ENCODE results near the gene AVPR2.

The AVPR2 gene

DNA sequence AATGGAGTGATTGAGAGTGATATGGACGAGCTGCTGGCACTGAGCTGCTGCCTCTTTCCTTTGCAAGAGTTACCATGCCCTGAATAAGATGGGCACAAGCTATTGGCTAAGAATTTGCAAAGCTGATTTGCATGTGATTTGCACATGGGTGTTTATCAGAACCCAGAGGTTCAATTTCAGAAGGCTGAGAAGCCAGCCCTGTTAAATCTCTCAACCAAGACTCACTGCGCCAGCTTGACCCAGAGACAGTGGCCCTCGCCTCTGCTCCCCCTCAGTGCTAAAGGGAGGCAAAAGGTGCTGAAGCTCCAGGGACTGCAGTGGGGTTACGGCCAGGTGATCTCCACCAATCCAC lies 20.9 kb downstream of the AVPR2 start:
- H3K27ac ChIP-seq: no peak overlapping the region
- no peak for TF ChIP-seq ZFX (IDR thresholded peaks at IDR 0.05)
- TF ChIP-seq, protein P1, sequence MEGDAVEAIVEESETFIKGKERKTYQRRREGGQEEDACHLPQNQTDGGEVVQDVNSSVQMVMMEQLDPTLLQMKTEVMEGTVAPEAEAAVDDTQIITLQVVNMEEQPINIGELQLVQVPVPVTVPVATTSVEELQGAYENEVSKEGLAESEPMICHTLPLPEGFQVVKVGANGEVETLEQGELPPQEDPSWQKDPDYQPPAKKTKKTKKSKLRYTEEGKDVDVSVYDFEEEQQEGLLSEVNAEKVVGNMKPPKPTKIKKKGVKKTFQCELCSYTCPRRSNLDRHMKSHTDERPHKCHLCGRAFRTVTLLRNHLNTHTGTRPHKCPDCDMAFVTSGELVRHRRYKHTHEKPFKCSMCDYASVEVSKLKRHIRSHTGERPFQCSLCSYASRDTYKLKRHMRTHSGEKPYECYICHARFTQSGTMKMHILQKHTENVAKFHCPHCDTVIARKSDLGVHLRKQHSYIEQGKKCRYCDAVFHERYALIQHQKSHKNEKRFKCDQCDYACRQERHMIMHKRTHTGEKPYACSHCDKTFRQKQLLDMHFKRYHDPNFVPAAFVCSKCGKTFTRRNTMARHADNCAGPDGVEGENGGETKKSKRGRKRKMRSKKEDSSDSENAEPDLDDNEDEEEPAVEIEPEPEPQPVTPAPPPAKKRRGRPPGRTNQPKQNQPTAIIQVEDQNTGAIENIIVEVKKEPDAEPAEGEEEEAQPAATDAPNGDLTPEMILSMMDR (conservative IDR thresholded peaks at IDR 0.05): no peak

DNA sequence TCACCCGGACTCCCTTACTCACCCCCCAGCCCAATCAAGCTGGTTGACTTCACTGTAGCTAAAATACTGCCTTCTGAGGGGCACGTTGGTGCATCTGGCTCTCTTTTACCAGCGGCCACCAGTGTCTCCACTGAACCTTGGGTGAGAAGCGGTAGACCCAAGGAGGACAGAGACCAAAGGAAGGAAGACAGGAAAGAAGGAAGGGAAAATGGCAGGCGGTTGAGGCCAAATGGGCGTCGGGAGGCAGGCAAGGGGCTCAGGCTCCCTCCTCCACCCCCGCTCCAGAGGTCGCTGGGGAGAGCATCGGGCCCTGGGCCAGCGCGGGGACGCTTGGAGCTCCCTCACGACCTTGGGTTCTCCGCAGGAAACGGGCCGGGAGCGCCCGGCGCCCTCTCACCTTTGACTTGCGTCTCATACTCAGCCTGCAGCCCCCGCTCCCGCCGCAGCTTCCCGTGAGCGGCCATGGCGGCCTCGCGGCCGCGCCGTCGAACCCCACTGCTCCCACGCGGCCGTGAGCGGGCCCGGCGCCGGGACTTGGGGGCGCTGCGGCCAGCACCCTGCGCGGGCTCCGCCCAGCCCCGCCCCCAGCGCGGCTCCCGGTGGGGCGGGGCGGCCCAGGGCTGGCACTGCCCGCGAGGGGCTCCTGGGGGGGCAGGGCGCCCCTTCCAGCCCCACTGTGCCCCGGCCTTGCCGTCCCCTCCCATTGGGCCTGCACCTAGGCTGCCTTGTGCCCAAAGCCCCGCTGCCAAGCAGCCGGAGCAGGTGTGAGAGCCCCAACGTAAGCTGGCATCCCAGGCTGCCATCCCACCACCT lies 21.5 kb downstream of the AVPR2 start, which contains the start of gene ARHGAP4:
ARHGAP4 (minus strand) TSS at position 526 of the 813 bp plus-strand sequence; CDS start at position 464, 62 bp downstream.
- no peak for TF ChIP-seq ZFX (IDR thresholded peaks at IDR 0.05)
- TF ChIP-seq, protein P1 (conservative IDR thresholded peaks at IDR 0.05): no peak
- H3K27ac ChIP-seq: peak within 1 kb of the TSS; percentile 92

DNA sequence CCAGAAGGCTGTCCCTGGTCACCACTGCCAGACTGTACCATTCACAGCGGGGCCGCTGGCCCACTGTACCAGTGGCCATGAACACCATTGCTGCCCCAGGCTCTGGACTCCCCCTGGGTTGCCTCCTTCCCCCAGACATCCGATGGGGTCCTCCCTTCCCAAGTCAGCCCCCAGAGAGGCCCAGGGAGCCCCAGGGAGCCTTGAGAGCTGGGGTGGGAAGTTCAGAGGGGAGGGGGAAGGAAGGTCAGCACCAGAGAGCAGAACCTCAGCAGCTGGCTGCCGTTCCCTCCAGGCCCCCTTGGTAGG lies 22.0 kb downstream of the AVPR2 start:
- peak overlapping the region; percentile 92 for H3K27ac ChIP-seq
- no peak for TF ChIP-seq ZFX (IDR thresholded peaks at IDR 0.05)
- TF ChIP-seq, protein P1 (conservative IDR thresholded peaks at IDR 0.05): no peak

DNA sequence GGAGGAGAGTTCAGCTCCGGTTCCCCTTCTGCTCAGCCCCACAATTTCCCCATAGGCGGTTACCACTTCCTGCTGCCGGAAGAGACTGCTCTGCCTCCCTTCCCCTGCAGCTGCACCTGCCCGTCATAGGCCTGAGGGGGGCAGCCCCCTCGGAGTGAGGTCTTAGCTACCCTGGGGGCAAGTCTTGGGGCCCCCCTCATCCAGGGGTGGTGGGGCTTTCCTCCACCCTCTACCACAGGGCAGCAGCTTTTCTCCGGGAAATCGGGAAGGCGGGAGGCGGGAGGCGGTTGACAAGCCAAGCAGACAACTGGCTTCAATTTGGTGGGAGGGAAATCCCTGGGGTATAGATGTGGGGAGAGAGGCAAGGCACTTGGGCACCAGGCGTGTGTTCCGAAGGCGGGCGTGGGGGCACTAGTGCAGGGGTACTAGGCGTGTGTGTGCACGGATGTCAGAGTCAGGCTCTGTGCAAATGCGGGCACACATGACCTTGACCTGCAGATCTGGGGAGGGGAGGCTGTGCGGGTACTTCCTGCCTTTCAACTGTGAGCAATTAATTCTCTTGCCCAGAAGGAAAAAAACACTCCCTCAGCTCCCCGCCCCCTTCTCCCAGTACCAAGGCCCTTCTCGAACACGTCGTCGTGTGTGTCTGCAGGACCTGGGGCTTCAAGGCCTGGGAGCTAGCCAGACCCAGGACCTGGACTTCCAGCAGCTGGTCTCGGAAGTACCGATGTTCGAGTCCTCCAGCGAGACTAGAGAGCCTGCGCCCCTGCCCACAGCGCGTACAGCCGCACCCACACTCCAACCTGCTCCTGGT lies 22.6 kb downstream of the AVPR2 start:
- H3K27ac ChIP-seq: peak overlapping the region; percentile 92
- TF ChIP-seq, protein P1 (conservative IDR thresholded peaks at IDR 0.05): no peak
- TF ChIP-seq ZFX (IDR thresholded peaks at IDR 0.05): no peak

DNA sequence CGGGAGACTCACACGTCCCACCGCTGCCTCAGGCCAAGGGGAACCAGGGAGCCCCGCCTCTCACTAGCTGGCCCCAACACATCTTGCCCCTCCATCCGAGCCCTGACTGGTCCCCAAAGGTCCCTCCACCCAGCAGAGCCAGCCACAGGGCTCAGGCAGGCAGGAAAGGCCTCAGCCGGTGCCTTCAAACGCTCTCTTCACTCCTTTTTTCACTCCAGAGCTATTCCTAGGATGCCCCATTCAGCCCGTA lies 23.1 kb downstream of the AVPR2 start:
- peak overlapping the region; percentile 92 for H3K27ac ChIP-seq
- no peak for TF ChIP-seq ZFX (IDR thresholded peaks at IDR 0.05)
- TF ChIP-seq, protein P1 (conservative IDR thresholded peaks at IDR 0.05): no peak

DNA sequence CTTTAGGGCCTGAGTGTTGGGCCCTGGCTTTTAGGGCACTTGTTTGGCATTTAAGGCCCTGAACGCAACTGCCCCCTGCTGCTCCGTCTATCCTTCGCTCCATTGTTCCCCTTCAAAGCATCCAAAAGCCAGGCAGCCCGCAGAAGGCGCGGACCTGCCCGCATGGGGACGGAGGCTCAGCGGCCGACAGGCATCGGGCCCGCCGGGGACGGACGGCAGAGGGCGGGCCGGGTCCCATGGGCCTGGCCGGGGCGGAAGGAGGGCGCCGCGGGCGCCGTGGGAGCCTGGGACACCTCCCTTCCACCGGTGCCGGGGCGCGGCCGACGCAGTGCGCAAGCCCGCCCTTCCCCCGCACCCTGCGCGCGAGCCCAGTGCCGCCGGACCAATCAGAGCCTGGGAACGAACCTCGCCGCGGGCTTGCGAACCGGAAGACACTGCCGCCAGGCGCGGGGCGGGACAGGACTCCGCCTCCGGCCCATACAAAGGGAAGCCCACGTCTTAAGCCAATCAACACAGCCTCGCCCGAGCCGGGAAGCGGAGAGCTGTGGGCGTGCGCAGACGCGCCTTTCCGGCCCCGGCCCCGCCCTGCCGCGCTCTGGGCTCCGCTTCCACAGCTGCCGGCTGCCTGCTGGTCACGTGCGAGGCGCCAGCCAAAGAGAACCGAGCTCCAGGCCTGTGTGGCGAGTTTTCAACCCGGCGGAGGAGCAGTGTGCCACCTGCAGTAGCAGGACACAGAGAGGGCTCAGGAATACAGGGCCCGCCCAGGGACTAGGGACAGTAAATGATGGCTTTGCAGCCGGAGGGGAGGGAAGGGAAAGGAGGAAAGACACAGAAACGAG lies 23.7 kb downstream of the AVPR2 start:
- H3K27ac ChIP-seq: peak overlapping the region; percentile 92

More for the DNA sequence above, 23.7 kb downstream of the AVPR2 start:
- TF ChIP-seq, protein P1 (conservative IDR thresholded peaks at IDR 0.05): peak; percentile 29
- peak; percentile 50 for TF ChIP-seq ZFX (IDR thresholded peaks at IDR 0.05)

All from C4-2B (cell line).